ENCODE data around the gene L3MBTL4.
"Not testable (repeated sequence)": the region's sequence is repeated elsewhere in the genome, so short reads cannot be mapped to it uniquely, and the experiment has no call there.

Gene L3MBTL4

GRCh38 chr18:6207116-6207515, 207.6 kb downstream of the L3MBTL4 start:
- FAIRE-seq (no peak), DNase-seq (ENCODE audit: extremely low spot score, insufficient read length, low read depth) (no peak)

DNA sequence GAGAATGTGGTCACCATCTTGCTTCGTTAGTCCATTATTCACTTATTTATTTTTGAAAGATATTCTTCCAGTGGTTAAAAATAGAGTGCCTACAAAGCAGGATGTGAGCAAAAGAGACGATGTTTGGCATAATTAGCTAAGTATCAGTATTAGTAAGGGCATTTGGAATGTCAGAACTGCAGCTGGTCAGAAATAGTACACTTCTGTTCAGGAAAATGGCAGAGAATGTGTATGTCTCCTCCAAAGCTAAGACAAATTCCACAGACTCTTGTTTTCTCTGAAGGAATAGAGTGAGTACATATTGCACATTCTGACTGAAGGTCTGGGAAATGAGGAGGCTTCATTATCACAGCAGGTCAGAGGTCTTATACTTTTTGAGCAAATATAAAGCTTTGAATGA, 209.0 kb downstream of the L3MBTL4 start:
- DNase-seq (ENCODE audit: extremely low spot score, insufficient read length, low read depth) (no peak), FAIRE-seq (no peak)

- no peak for FAIRE-seq
Observed at GRCh38 chr18:6204476-6204875, 210.2 kb downstream of the L3MBTL4 start.

GRCh38 chr18:6203791-6204190, 210.9 kb downstream of the L3MBTL4 start:
- DNase-seq (ENCODE audit: extremely low spot score, insufficient read length, low read depth) (no peak), FAIRE-seq (no peak)

More at GRCh38 chr18:6204476-6204875, 210.2 kb downstream of the L3MBTL4 start:
- no peak for DNase-seq (ENCODE audit: extremely low spot score, insufficient read length, low read depth)

DNA sequence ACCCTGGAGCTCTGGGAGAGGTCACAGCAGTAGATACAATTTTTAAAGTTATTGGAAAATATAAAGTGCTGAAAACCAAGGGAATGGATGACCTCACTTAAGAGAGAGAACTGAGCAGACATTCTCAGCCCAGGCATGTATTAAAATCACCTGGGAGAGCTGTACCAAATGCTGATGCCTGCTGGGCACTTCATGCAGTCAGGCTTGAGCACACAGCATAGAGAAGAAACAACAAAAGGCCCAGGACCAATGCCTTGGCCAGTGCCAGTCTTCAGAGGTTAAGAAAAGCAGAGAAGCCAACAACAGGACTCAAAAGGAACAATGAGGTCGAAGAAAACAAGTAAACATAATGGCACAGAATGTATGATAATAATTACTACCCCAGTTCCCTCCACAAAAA, 211.8 kb downstream of the L3MBTL4 start:
- DNase-seq (ENCODE audit: extremely low spot score, insufficient read length, low read depth) (no peak), FAIRE-seq (no peak)

DNA sequence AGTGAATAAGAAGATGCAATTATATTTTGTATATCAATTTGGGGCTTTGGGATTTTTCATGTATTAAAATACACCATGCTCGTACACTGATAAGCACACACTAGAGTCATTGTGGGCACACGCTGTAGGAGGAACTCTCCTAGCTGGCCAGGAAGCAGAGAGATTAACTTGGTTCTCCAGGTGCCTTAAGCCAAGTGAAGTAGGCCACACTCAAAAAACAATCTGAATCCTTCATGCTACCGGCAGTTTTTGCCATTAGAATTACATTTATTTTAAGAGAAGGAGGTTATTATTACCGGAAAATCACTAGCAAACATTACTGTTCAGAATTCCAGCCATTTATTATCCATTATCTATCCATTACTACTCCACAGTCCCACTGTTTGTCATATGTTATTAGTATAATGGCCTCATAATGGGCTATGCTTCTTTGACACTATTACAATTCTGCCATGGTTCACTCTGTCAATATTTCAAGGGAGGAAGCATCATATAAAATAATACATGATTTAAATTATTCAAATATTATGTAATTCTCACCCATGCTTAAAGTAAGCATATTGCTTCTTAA, 214.4 kb downstream of the L3MBTL4 start:
- FAIRE-seq, result no peak
- no peak for DNase-seq (ENCODE audit: extremely low spot score, insufficient read length, low read depth)

- no peak for FAIRE-seq
Observed at GRCh38 chr18:6199777-6200176, 214.9 kb downstream of the L3MBTL4 start.

DNA sequence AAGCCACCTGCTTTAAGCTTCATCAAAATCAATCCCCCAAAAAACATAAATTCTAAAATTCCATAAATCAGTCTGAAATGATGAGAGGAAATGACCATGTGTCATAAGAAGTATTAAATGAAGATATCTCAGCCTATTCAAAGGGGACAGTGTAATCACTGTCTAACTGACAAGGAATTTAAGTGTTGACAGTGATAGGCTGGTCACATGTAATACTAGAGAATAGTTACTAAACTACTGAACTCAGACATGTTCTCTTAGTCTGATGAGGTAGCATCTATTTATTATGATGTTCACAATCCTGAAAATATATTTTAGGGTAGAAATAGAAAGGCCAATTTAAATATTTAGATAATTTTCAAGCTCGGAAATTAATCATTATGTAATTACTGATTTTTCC, 216.1 kb downstream of the L3MBTL4 start:
- FAIRE-seq (no peak), DNase-seq (ENCODE audit: extremely low spot score, insufficient read length, low read depth) (no peak)

More at GRCh38 chr18:6199777-6200176, 214.9 kb downstream of the L3MBTL4 start:
- no peak for DNase-seq (ENCODE audit: extremely low spot score, insufficient read length, low read depth)

GRCh38 chr18:6194640-6195039, 220.1 kb downstream of the L3MBTL4 start:
- FAIRE-seq, result no peak

DNA sequence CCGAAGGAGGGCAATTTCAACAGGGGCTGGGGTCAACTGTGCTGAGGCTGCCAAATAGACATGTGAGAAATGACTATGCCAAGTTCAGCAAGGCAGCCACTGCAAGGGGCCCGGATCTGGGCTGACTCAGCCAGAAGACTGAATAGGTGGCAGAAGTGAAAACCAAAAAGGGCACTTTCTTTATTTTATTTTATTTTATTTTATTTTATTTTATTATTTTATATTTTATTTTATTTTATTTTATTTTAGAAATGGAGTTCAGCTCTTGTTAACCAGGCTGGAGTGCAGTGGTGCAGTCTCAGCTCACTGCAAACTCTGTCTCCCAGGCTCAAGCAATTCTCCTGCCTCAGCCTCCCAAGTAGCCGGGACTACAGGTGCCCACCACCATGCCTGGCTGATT, 228.9 kb downstream of the L3MBTL4 start:
- not testable (repeated sequence) for DNase-seq (ENCODE audit: extremely low spot score, insufficient read length, low read depth); FAIRE-seq

More at GRCh38 chr18:6194640-6195039, 220.1 kb downstream of the L3MBTL4 start:
- no peak for DNase-seq (ENCODE audit: extremely low spot score, insufficient read length, low read depth)

DNA sequence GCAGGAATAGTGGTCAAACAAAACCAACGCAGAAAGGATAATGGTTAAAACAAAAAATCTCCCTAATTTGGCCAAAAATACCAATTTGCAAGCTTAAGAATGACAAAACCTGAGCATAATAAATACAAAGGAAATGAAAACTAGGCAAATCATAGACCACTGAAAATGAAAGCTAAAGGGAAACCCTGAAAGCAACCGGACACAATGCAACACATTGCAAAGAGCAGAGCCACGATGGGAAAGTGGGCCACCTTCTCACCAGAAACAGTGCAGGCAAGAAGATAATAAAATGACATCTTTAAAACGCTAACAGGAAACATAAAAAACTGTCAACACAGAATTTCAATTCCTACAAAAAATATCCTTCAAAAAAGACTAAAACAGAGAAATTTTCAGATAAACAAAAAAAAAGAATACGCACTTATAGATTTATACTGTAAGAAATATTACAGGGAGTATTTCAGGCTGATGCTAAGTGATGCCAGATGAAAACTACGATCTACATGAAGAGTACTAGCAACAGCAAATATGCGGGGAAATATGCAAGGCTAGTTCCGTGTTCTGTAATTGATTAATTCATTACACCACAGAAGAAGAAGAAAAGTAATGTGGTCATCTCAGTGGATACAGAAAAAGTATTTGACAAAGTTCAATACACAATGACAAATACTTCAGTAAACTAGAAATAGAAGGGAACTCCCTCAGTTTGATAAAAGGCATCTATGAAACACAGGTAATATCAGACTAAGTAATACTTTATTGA, 239.5 kb downstream of the L3MBTL4 start:
- FAIRE-seq, result no peak
- no peak for DNase-seq (ENCODE audit: extremely low spot score, insufficient read length, low read depth)

DNA sequence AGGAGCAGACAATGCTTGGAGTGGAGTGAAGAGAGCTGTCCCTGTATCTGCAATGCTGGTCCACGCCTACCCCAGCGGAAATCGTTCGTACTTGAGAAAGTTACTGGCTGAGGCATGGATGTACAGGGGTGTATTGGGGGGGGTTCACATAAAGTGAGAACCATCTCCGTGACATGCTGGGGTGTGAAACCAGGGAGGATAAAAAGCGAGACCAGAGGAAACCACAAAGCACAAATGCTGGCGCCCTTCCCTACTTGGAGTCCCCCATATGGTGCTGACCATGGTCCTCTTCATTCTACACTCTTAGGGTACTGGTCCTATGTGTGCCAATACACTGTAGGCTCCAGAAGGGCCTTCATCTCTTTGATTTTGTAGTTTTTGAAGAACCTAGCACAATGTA, 244.1 kb downstream of the L3MBTL4 start:
- DNase-seq (ENCODE audit: extremely low spot score, insufficient read length, low read depth) (no peak), FAIRE-seq (no peak)

- FAIRE-seq (no peak), DNase-seq (ENCODE audit: extremely low spot score, insufficient read length, low read depth) (no peak)
Observed at GRCh38 chr18:6161549-6161948, 253.2 kb downstream of the L3MBTL4 start.

- FAIRE-seq, result no peak
- DNase-seq (ENCODE audit: extremely low spot score, insufficient read length, low read depth), result no peak
Observed at GRCh38 chr18:6159426-6159825, 255.3 kb downstream of the L3MBTL4 start.

DNA sequence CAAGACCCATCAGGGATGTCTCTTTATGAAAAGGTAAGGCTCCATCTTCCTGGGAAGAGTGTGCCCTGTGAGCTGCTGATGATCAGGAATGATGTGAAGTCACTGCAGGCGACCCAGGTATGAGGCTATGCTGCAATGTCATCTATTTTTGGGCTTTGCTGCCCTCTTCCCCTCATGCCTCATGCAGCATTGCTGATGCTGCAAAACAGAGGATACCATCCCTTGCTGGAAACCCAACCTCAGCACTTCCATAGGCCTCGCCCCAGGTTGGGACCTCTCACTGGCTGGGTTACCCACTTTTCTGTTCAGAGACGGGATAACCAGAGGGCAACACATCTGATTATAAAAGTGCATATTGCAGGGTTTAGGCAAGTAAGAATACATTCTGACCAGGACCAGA, 255.8 kb downstream of the L3MBTL4 start:
- DNase-seq (ENCODE audit: extremely low spot score, insufficient read length, low read depth) (no peak), FAIRE-seq (no peak)

DNA sequence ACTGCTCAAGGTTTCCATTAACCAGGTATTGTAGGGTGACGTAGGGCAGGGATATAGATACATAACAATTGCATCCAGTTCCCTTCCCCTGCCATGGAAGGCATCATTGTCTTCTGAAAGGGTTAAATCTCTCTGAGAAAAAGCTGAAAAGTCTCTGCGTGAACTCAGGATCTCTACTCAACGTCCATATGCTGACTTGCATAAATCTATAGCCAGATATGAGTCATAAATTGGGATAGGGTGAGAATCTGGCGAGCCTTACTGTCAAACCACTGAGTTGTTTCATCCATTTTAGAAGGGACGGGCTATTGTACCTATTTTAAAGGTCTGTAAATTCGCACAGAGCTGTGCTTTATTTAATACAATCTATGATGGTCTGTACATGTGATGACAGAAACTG, 258.3 kb downstream of the L3MBTL4 start:
- FAIRE-seq, result no peak
- DNase-seq (ENCODE audit: extremely low spot score, insufficient read length, low read depth), result no peak

GRCh38 chr18:6155707-6156106, 259.0 kb downstream of the L3MBTL4 start:
- DNase-seq (ENCODE audit: extremely low spot score, insufficient read length, low read depth), result no peak

GRCh38 chr18:6150430-6150829, 264.3 kb downstream of the L3MBTL4 start:
- DNase-seq (ENCODE audit: extremely low spot score, insufficient read length, low read depth) (no peak), FAIRE-seq (no peak)

More at GRCh38 chr18:6155707-6156106, 259.0 kb downstream of the L3MBTL4 start:
- no peak for FAIRE-seq

GRCh38 chr18:6146307-6146661, 268.4 kb downstream of the L3MBTL4 start:
- no peak for FAIRE-seq
- no peak for DNase-seq (ENCODE audit: extremely low spot score, insufficient read length, low read depth)

DNA sequence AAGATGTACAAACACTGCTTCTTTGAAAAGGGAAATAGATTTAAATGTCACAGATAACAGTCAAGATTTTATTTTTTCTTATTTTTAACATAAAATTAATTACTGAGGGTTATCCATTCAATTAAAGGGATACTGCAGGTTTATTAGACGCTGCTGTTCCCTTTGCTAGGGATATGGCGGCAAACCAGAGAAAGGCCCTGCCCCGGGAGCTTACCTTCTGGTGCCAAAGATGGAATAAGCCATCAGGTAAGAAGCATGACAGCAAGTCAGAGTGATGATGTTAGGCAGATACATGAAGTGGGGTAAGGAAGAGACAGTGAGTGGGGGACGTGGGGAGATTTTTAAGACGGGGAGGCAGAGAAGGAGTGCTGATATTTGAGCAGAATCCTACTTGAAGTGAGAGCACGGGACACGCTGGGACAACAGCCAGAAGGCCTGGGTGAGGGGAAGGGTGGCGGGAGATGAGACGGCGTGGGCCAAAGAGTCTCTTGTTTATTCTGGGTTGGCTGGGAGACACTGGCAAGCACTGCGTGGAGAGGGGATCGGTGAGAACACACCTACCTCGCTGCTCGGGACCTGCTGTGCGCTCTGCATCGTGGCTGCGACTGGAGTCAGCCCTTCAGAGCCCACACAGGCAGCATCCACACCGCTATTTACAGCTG, 268.9 kb downstream of the L3MBTL4 start:
- DNase-seq (ENCODE audit: extremely low spot score, insufficient read length, low read depth) (no peak), FAIRE-seq (no peak)

GRCh38 chr18:6139007-6139406, 275.7 kb downstream of the L3MBTL4 start:
- DNase-seq (ENCODE audit: extremely low spot score, insufficient read length, low read depth) (no peak), FAIRE-seq (no peak)

Data from GM18507 (cell line).